Right atrium auricular region (tissue), 2 donors: Measurements from ENCODE around the gene COL8A2. TPM values are rescaled to one million over a fixed set of nuclear protein-coding genes. Genes with fewer than 3 reads are reported as not detected.

Experiments
- DNase-seq: peaks from one replicate; pipeline ENCODE4 v3.0.0-alpha.2; 2019; ENCODE audit warnings: low spot score
- H3K27ac ChIP-seq, 2 donors: fragments of 200-600 bp; sonication (generic); 1 replicate in 1 of 2; 2 replicates in 1 of 2; pipeline ENCODE4 v1.5.1; 2016 to 2019
- H3K27me3 ChIP-seq, 2 donors: fragments of 200-600 bp; sonication (generic); one replicate each; pipeline versions ENCODE4 v1.5.1 to v1.6.0; 2017 to 2019
- H3K36me3 ChIP-seq: fragments of 200-600 bp; sonication (generic); one replicate; pipeline ENCODE4 v1.5.1; 2016
- H3K4me1 ChIP-seq, 2 donors: fragments of 200-600 bp; sonication (generic); one replicate each; pipeline versions ENCODE4 v1.5.1 to v1.6.0; 2017 to 2019
- H3K4me3 ChIP-seq, 2 donors: fragments of 200-600 bp; sonication (generic); 1 replicate in 1 of 2; 2 replicates in 1 of 2; pipeline ENCODE4 v1.5.1; 2017 to 2019; ENCODE audit warnings: mild to moderate bottlenecking in 1 of 2, moderate library complexity in 1 of 2
- H3K9me3 ChIP-seq, 2 donors: fragments of 200-600 bp; sonication (generic); one replicate each; pipeline ENCODE4 v1.5.1; 2019
- CTCF ChIP-seq, 2 donors: fragments of 200-600 bp; sonication (generic); IDR thresholded peaks; one replicate each; pipeline ENCODE4 v1.5.1; 2019; ENCODE audit warnings: antibody characterized with exemption in 2 of 2
- total RNA-seq, 2 donors: library from RNA; depleted of rRNA; stranded (reverse); fragments of >200 nt; gene quantifications; one replicate each; pipeline ENCODE4 v1.1.0, GENCODE V29; 2016

The COL8A2 gene
- total RNA-seq, 2 donors from 2014 or later = 3.5 to 4.5 TPM

- Histone ChIP-seq H3K27ac (peak overlapping the region; percentile 98 to 100), H3K36me3 (peaks cover 26% of the 10 kb centered on the region), H3K27me3 (no peaks in the 10 kb centered on the region), H3K4me3 (no peak overlapping the region), H3K4me1 (peaks cover 0 to 95% of the 10 kb centered on the region in 2 donors), H3K9me3 (no peaks in the 10 kb centered on the region)
- no peak for DNase-seq
- no peak for TF ChIP-seq CTCF (IDR thresholded peaks at IDR 0.05)
Measured at GRCh38 chr1:36168514-36168913, 43.5 kb upstream of the COL8A2 start.

GRCh38 chr1:36166938-36167905 lies 42.2 kb upstream of the COL8A2 start:
- Histone ChIP-seq H3K4me1 (peaks cover 0 to 95% of the 10 kb centered on the region in 2 donors), H3K27ac (peak overlapping the region; percentile 98 to 100), H3K4me3 (no peak overlapping the region), H3K9me3 (no peaks in the 10 kb centered on the region), H3K27me3 (no peaks in the 10 kb centered on the region), H3K36me3 (peaks cover 14% of the 10 kb centered on the region)
- no peak for DNase-seq
- TF ChIP-seq CTCF (IDR thresholded peaks at IDR 0.05) = no peak

- TF ChIP-seq CTCF (IDR thresholded peaks at IDR 0.05) = no peak
- Histone ChIP-seq H3K36me3 (peaks cover 3% of the 10 kb centered on the region), H3K4me3 (no peak overlapping the region), H3K27ac (peak overlapping the region; percentile 98 to 100), H3K9me3 (no peaks in the 10 kb centered on the region), H3K4me1 (peaks cover 0 to 96% of the 10 kb centered on the region in 2 donors), H3K27me3 (no peaks in the 10 kb centered on the region)
- DNase-seq = no peak
Measured at GRCh38 chr1:36166136-36166535, 41.1 kb upstream of the COL8A2 start.

GRCh38 chr1:36165145-36165544 lies 40.1 kb upstream of the COL8A2 start:
- DNase-seq = no peak
- TF ChIP-seq CTCF (IDR thresholded peaks at IDR 0.05) = no peak
- Histone ChIP-seq H3K9me3 (no peaks in the 10 kb centered on the region), H3K27me3 (no peaks in the 10 kb centered on the region), H3K36me3 (no peaks in the 10 kb centered on the region), H3K27ac (peak overlapping the region; percentile 98 to 100), H3K4me1 (peaks cover 0 to 96% of the 10 kb centered on the region in 2 donors), H3K4me3 (no peak overlapping the region)

GRCh38 chr1:36164361-36164760 lies 39.3 kb upstream of the COL8A2 start:
- Histone ChIP-seq H3K9me3 (no peaks in the 10 kb centered on the region), H3K27me3 (no peaks in the 10 kb centered on the region), H3K4me1 (peaks cover 0 to 96% of the 10 kb centered on the region in 2 donors), H3K36me3 (no peaks in the 10 kb centered on the region), H3K27ac (peak overlapping the region; percentile 98 to 100), H3K4me3 (no peak overlapping the region)
- no peak for TF ChIP-seq CTCF (IDR thresholded peaks at IDR 0.05)
- DNase-seq = no peak
